Left lung (tissue), 10 donors: Measurements from ENCODE around the gene OXLD1. TPM values are rescaled to one million over a fixed set of nuclear protein-coding genes. Genes with fewer than 3 reads are reported as not detected.
A peak's percentile ranks its signal among the peaks of the same experiment; 100 is the strongest.
"Not testable (repeated sequence)": the region's sequence is repeated elsewhere in the genome, so short reads cannot be mapped to it uniquely, and the experiment has no call there.

Source experiments
- ATAC-seq: fragments of 200-7000 bp; cut with Tn5 transposase; one replicate; pipeline ENCODE4 v1.9.1; 2020; ENCODE audit warnings: moderate library complexity
- DNase-seq, 4 donors: peaks; one replicate each; pipeline ENCODE4 v3.0.0-alpha.2; 2013 to 2020
- H3K27ac ChIP-seq, 2 donors: fragments of 200-600 bp; sonication (generic) in 1 of 2; one replicate each; pipeline versions ENCODE4 v1.5.0 to v1.8.0; 2020 to 2021
- H3K27me3 ChIP-seq, 2 donors: fragments of 200-600 bp; sonication (generic) in 1 of 2; one replicate each; pipeline versions ENCODE4 v1.5.0 to v1.8.0; 2020 to 2021
- H3K36me3 ChIP-seq, 2 donors: fragments of 200-600 bp; sonication (generic) in 1 of 2; one replicate each; pipeline versions ENCODE4 v1.5.0 to v1.8.0; 2020 to 2021
- H3K4me1 ChIP-seq, 2 donors: fragments of 200-600 bp; one replicate each; pipeline ENCODE4 v1.8.0; 2021
- H3K4me3 ChIP-seq, 2 donors: fragments of 200-600 bp; sonication (generic) in 1 of 2; one replicate each; pipeline versions ENCODE4 v1.5.0 to v1.8.0; 2020 to 2021; ENCODE audit warnings: mild to moderate bottlenecking in 1 of 2
- H3K9me3 ChIP-seq, 2 donors: fragments of 200-600 bp; sonication (generic) in 1 of 2; one replicate each; pipeline versions ENCODE4 v1.5.0 to v1.8.0; 2020 to 2021
- CTCF ChIP-seq, 2 donors: fragments of 200-600 bp; sonication (generic) in 1 of 2; IDR thresholded peaks; one replicate each; pipeline versions ENCODE4 v1.5.0 to v1.8.0; 2021; ENCODE audit warnings: antibody characterized with exemption in 2 of 2
- intact Hi-C, 2 donors: fragments of 100-400 bp; cut with DNase I; formaldehyde crosslinking; loops; one replicate each; pipeline versions ENCODE4 v1.11.2 to v1.14.2; 2022
- polyA plus RNA-seq, 6 donors: library from polyadenylated mRNA; unstranded; fragments of 120-200 nt; gene quantifications; one replicate each; pipeline ENCODE4 v1.2.1, GENCODE V29; 2013; ENCODE audit not compliant: insufficient read length in 6 of 6
- total RNA-seq, 2 donors: library from RNA; stranded (reverse); fragmentation: NEBNext Ultra II Directional; extraction: Animal tissue kit (Norgen Biotek cat#: 25700); gene quantifications; one replicate each; pipeline ENCODE4 v1.2.1, GENCODE V29; 2021
- donor health status: DM: no; HTN: yes; CAD: no.
- donor health status: DM: no; HTN: no; CAD: no.

Gene OXLD1
- total and polyA plus RNA-seq, 8 donors = 8.9 to 33.8 (median 13.9) TPM

- no peaks in the 10 kb centered on the region for H3K9me3 ChIP-seq
- H3K4me3 ChIP-seq = peak overlapping the region; percentile 93 to 100
- no peak for DNase-seq
- TF ChIP-seq CTCF (IDR thresholded peaks at IDR 0.05) = no peak
- H3K36me3 ChIP-seq = peaks cover 0 to 38% of the 10 kb centered on the region in 2 donors
- H3K4me1 ChIP-seq = peaks cover 14 to 34% of the 10 kb centered on the region in 2 donors
- no peaks in the 10 kb centered on the region for H3K27me3 ChIP-seq
- ATAC-seq = no peak
- H3K27ac ChIP-seq = peak overlapping the region in 1 of 2 donors; percentile 87
- intact Hi-C loops = no loop called here
Measured at GRCh38 chr17:81682565-81683207, 16.3 kb upstream of the OXLD1 start.

DNA sequence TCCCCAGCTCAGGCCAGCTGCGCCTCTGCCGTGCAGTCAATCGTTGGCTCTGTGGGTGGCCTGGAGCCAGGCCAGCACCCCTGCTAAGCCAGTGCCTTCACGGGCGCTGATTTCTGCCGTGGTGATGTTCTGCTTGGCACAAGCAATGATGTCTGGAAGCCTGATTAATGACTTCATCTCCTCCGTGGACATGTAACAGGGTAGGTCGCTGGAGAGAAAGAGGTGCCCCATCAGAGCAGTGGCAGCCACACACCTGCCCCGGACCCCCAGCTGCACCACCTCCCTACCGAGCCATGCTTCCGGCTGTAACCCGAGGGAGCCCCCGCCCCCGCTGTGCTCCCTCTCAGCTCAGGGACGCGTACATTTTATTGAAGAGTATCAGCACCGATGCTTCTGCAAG lies 15.3 kb upstream of the OXLD1 start:
- DNase-seq (no peak), ATAC-seq (no peak)
- Histone ChIP-seq H3K4me1 (peaks cover 14 to 34% of the 10 kb centered on the region in 2 donors), H3K36me3 (peaks cover 0 to 28% of the 10 kb centered on the region in 2 donors), H3K9me3 (no peaks in the 10 kb centered on the region), H3K27ac (no peak overlapping the region), H3K27me3 (no peaks in the 10 kb centered on the region), H3K4me3 (no peak overlapping the region)
- intact Hi-C loops = no loop called here
- no peak for TF ChIP-seq CTCF (IDR thresholded peaks at IDR 0.05)

- H3K27me3 ChIP-seq = no peaks in the 10 kb centered on the region
- intact Hi-C loops = no loop called here
- H3K4me3 ChIP-seq = no peak overlapping the region
Measured at GRCh38 chr17:81680150-81680549, 13.7 kb upstream of the OXLD1 start.

DNA sequence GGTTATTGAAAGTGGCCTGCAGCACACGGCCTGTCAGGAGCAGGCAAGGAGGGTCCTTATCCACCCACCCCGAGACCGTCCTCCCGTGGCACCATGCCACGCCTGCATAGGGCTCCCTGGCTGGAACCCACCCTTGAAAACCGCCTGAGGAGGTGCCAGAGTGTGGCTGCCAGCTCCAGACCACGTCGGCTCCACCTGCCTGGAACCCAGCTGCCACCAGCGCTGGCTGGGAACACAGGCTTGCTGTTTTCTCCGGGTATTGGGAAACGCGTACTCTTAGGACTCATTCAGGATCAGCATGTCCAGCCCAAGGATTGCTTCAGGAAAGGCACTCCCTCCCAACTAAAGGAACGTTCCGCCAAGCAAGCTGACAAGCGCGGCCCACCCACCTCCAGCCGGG lies 10.5 kb upstream of the OXLD1 start:
- Histone ChIP-seq H3K27ac (no peak overlapping the region), H3K4me3 (no peak overlapping the region), H3K27me3 (no peaks in the 10 kb centered on the region), H3K4me1 (peaks cover 0 to 9% of the 10 kb centered on the region in 2 donors), H3K9me3 (no peaks in the 10 kb centered on the region), H3K36me3 (peaks cover 0 to 48% of the 10 kb centered on the region in 2 donors)
- intact Hi-C loops = no loop called here
- DNase-seq (no peak), ATAC-seq (no peak)
- TF ChIP-seq CTCF (IDR thresholded peaks at IDR 0.05) = no peak

More at GRCh38 chr17:81680150-81680549, 13.7 kb upstream of the OXLD1 start:
- Histone ChIP-seq H3K4me1 (peaks cover 10 to 31% of the 10 kb centered on the region in 2 donors), H3K9me3 (no peaks in the 10 kb centered on the region), H3K27ac (no peak overlapping the region), H3K36me3 (peaks cover 0 to 17% of the 10 kb centered on the region in 2 donors)
- DNase-seq = no peak
- no peak for TF ChIP-seq CTCF (IDR thresholded peaks at IDR 0.05)
- ATAC-seq = no peak

GRCh38 chr17:81675515-81676221 lies 9.3 kb upstream of the OXLD1 start:
- H3K27ac ChIP-seq, H3K4me1 ChIP-seq, ATAC-seq, H3K27me3 ChIP-seq, H3K4me3 ChIP-seq, H3K9me3 ChIP-seq, intact Hi-C loops, DNase-seq: not testable (repeated sequence)
- H3K36me3 ChIP-seq = peaks cover 0 to 51% of the 10 kb centered on the region in 2 donors
- peak; percentile 59 to 62 for TF ChIP-seq CTCF (IDR thresholded peaks at IDR 0.05)
